GM19023 (cell line): ENCODE results near the gene C12orf57.

Experiments used
- ATAC-seq: cut with Tn5 transposase; IDR thresholded peaks from one replicate; pipeline ENCODE4 v1.9.1; 2021; ENCODE audit warnings: mild to moderate bottlenecking, moderate library complexity; ENCODE audit not compliant: unreplicated experiment

C12orf57 gene

DNA sequence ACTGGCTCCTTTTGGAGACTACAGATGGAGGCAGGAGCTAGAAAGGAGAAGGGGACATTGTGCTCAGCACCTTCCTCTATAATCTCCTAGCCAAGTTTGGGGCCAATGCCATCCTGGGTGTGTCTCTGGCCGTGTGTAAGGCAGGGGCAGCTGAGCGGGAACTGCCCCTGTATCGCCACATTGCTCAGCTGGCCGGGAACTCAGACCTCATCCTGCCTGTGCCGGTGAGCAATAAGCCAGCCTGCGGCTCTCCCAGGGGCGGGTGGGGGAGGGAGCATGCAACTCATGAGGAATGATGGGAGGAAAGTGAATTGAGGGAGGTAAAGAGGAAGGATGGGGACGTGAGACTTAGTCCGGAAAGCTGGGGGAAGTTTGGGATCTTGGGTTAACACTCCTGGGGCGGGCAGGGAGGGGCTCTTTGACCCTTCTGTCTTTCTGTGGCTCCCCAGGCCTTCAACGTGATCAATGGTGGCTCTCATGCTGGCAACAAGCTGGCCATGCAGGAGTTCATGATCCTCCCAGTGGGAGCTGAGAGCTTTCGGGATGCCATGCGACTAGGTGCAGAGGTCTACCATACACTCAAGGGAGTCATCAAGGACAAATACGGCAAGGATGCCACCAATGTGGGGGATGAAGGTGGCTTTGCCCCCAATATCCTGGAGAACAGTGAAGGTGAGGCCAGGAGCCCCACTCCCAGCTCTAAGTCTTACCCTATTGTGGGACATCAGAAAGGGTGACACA is 26.2 kb upstream of the C12orf57 start:
- no peak for ATAC-seq

- ATAC-seq, result no peak
Observed at GRCh38 chr12:6919588-6919987, 24.2 kb upstream of the C12orf57 start.

DNA sequence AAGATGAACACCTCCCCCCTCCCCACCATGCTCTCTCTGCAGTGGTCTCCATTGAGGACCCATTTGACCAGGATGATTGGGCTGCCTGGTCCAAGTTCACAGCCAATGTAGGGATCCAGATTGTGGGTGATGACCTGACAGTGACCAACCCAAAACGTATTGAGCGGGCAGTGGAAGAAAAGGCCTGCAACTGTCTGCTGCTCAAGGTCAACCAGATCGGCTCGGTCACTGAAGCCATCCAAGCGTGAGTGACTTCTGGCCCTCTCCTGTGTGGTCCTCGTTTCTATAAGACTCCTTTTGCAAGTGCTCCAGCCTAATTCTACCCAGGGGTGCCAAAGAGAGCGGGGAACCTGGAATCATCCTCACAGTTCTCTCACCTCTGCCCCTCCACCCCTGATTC is 22.3 kb upstream of the C12orf57 start:
- ATAC-seq, result no peak

- no peak for ATAC-seq
Observed at GRCh38 chr12:6921996-6922946, 21.6 kb upstream of the C12orf57 start.

GRCh38 chr12:6923003-6923732 is 20.7 kb upstream of the C12orf57 start:
- no peak for ATAC-seq

DNA sequence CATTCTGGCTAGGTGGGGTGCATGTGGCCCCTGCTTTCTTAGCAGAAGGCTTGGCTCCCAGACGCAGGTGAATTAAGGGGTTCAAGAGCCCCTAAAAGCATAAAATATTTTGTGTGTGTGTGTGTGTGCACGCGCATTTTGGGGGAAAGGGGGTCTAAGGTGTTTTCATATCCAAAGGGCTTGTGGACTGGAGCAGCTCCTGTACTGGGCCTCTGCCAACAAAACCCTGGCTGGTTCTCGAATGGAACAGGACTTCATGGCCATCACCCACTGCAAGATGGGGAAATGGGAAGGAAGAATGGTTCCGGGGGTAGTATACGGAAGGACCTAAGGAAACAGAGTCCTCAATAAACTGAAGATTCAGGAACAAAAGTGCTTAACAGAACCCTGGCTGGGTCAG is 20.0 kb upstream of the C12orf57 start:
- ATAC-seq, result no peak

GRCh38 chr12:6925239-6925539 is 18.6 kb upstream of the C12orf57 start:
- ATAC-seq, result no peak

- ATAC-seq, result no peak
Observed at GRCh38 chr12:6925540-6926279, 18.1 kb upstream of the C12orf57 start.

- ATAC-seq, result peak; percentile 38
Observed at GRCh38 chr12:6927379-6928021, 16.3 kb upstream of the C12orf57 start, which contains the start of gene ATN1. Gene ATN1 (plus strand): TSS chr12:6927959. CDS start chr12:6934002, 6,043 bp downstream.

- peak; percentile 32 for ATAC-seq
Observed at GRCh38 chr12:6928022-6928702, 15.7 kb upstream of the C12orf57 start.

- ATAC-seq, result no peak
Observed at GRCh38 chr12:6928703-6929407, 15.0 kb upstream of the C12orf57 start.

DNA sequence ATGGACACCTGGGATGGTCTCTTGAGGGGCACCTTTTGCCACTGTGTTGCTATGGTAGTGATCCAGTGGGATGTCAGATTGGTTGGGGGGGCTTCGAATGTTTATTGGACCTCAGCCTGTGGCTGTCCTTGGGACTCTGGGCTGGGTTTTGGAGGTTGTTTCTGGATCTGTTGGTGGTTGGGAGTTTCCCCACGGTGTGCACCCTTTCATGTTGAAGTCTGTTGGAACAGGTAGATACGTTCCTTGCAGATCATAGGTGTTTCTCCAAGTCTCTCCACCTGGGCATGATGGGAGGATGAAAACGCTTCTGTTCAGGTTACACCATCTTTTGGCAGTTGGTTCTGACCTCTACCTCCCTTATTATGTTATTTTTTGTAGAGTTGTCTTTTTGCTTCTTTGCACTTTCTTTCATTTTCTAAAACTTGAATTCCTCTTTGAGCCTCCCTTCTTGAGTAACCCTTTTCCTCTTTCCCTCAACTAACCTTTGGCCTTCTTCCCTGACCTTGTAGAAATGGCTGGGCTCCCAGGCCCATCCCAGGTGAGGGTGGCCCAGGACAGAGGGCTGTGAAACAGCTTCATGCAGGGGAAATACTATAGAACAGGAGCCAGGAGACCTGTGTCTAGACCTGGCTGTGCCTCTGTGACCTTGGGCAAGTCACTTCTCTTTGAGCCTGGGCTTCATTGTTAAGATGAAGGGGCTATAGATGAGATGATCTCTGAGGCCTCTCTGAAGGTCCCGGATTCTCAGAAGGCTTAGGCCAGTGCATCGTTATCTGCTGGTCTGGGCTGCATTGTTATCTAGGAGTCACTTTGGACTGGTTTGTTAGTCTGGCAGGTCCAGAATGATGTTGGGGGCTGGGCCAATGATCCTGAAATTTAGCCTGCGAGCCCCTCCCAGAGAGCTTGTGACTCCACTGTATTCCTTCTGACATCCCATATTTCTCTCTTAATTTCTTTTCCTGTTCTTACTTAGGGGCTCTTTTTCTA is 14.1 kb upstream of the C12orf57 start:
- ATAC-seq, result no peak

DNA sequence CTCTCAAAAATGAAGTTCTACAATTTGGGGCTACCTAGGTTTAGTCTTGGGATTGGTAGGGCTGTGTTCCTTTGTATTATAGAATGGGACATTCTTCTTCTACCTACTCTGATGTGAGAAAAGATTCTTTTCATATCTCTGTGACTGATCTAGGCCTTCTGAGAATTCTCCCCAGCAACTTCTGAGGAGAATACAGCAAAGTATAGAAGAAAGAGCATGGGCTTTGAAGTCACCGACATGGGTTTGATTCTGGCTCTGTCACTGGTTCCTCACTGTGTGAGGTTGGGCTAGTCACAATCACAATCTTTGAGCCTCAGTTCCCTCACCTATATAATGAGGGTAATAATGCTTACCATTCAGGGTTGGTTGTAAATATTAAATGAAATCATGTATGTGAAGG is 11.1 kb upstream of the C12orf57 start:
- no peak for ATAC-seq

DNA sequence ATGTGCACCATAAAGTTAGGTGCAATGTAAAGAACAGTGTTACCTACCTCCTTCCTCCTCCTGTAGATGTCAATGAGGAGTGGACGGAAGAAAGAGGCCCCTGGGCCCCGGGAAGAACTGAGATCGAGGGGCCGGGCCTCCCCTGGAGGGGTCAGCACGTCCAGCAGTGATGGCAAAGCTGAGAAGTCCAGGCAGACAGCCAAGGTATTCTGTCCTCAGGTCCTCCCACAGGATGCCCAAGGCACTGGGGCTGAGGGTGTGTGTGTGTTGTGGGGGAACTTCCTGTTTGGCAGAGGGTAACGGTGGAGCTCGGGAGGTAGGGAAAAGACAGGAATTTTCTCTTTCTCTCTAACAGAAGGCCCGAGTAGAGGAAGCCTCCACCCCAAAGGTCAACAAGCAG is 9.7 kb upstream of the C12orf57 start:
- ATAC-seq, result no peak

GRCh38 chr12:6935371-6936193 is 8.2 kb upstream of the C12orf57 start:
- ATAC-seq, result no peak

GRCh38 chr12:6936194-6936635 is 7.6 kb upstream of the C12orf57 start:
- no peak for ATAC-seq
